A549 (cell line): ENCODE results near the gene ANO6. TPM values are rescaled to one million over a fixed set of nuclear protein-coding genes. Genes with fewer than 3 reads are reported as not detected.

Source experiments
- ATAC-seq, 2 experiments: fragments of 200-7000 bp in 1 of 2; fragments of >200 bp in 1 of 2; cut with Nextera tagmentation in 1 of 2; cut with Tn5 transposase in 1 of 2; 3 replicates each; pipeline versions ENCODE4 v1.8.0 to v1.9.1; 2018 to 2020; ENCODE audit warnings: mild to moderate bottlenecking in 1 of 2, moderate library complexity in 1 of 2
- CTCF ChIA-PET: fragments of 300-600 bp; sonication (Branson Sonifier 250); formaldehyde crosslinking; extraction: SDS; loops from one replicate; lab custom pipeline; 2021; ENCODE audit warnings: antibody characterized with exemption, inconsistent platforms; lab: Yijun Ruan, JAX
- POLR2A ChIA-PET: fragments of 350-600 bp; formaldehyde crosslinking; extraction: SDS; loops from one replicate; lab custom pipeline; 2021; ENCODE audit warnings: antibody characterized with exemption, inconsistent platforms; lab: Yijun Ruan, JAX
- DNase-seq, 2 experiments: peaks; one replicate each; pipeline versions ENCODE4 v3.0.0 to v3.0.0-alpha.2; 2011 to 2016; ENCODE audit warnings: low read depth in 1 of 2, low spot score in 1 of 2
- FAIRE-seq: peaks from 2 replicates; lab custom pipeline; 2011; peaks lifted over from hg19 to GRCh38; lab: Jason Lieb, UNC
- H3K27ac ChIP-seq, 2 experiments: fragments of >200 bp; sonication (Bioruptor Twin); formaldehyde crosslinking; 3 replicates each; pipeline ENCODE4 v1.5.1; 2016 to 2017
- H3K4me1 ChIP-seq: fragments of >200 bp; sonication (Bioruptor Twin); formaldehyde crosslinking; 3 replicates; pipeline ENCODE4 v1.6.1; 2016
- H3K4me2 ChIP-seq: fragments of >200 bp; sonication (Bioruptor Twin); formaldehyde crosslinking; 3 replicates; pipeline ENCODE4 v1.6.1; 2016
- H3K4me3 ChIP-seq: fragments of >200 bp; sonication (Bioruptor Twin); formaldehyde crosslinking; 3 replicates; pipeline ENCODE4 v1.5.1; 2016
- H3K9me3 ChIP-seq: fragments of >200 bp; sonication (Bioruptor Twin); formaldehyde crosslinking; 3 replicates; pipeline ENCODE4 v1.6.1; 2016
- BCL3 ChIP-seq: fragments of >200 bp; sonication (Bioruptor Twin); formaldehyde crosslinking; IDR thresholded peaks from 3 replicates; pipeline ENCODE4 v1.6.1; 2016
- BHLHE40 ChIP-seq: IDR thresholded peaks from 2 replicates; pipeline ENCODE4 v1.6.1; 2012; ENCODE audit warnings: low read depth, low read length, inconsistent platforms
- CBX2 ChIP-seq: fragments of 200-600 bp; sonication (generic); IDR thresholded peaks from 2 replicates; pipeline ENCODE4 v1.6.1; 2016; ENCODE audit warnings: low read depth, mild to moderate bottlenecking, borderline replicate concordance
- CBX8 ChIP-seq: fragments of 200-600 bp; sonication (generic); IDR thresholded peaks from 2 replicates; pipeline ENCODE4 v1.6.1; 2016
- CTCF ChIP-seq: fragments of >200 bp; sonication (Bioruptor Twin); formaldehyde crosslinking; IDR thresholded peaks from 3 replicates; pipeline ENCODE4 v1.5.1; 2016
- EHF ChIP-seq: fragments of 250-450 bp; sonication (Bioruptor Pico); IDR thresholded peaks from 2 replicates; pipeline ENCODE4 v1.5.0; 2020; ENCODE audit warnings: mild to moderate bottlenecking
- EHMT2 ChIP-seq: fragments of 200-600 bp; sonication (generic); IDR thresholded peaks from 2 replicates; pipeline ENCODE4 v1.6.1; 2016; ENCODE audit warnings: antibody characterized with exemption, low read depth, mild to moderate bottlenecking, moderate library complexity
- EP300 ChIP-seq, 2 experiments: fragments of >200 bp; sonication (Bioruptor Twin); formaldehyde crosslinking; IDR thresholded peaks; 2 replicates in 1 of 2; 3 replicates in 1 of 2; pipeline ENCODE4 v1.6.1; 2016 to 2017
- ESRRA ChIP-seq: fragments of 150-350 bp; IDR thresholded peaks from 2 replicates; pipeline ENCODE4 v1.6.1; 2014; ENCODE audit warnings: mild to moderate bottlenecking, low read length, borderline replicate concordance
- FOXS1 ChIP-seq: fragments of 250-450 bp; sonication (Bioruptor Pico); IDR thresholded peaks from 2 replicates; pipeline ENCODE4 v1.5.0; 2020; ENCODE audit warnings: mild to moderate bottlenecking, moderate library complexity
- GATA3 ChIP-seq: IDR thresholded peaks from 2 replicates; pipeline ENCODE4 v1.6.1; 2012; ENCODE audit warnings: borderline replicate concordance
- HDAC2 ChIP-seq: fragments of 200-600 bp; sonication (generic); IDR thresholded peaks from 2 replicates; pipeline ENCODE4 v1.6.1; 2016
- HOXB13 ChIP-seq: fragments of 250-450 bp; sonication (Bioruptor Pico); IDR thresholded peaks from 2 replicates; pipeline ENCODE4 v1.5.0; 2020; ENCODE audit warnings: low read depth, mild to moderate bottlenecking, moderate library complexity
- MAX ChIP-seq: IDR thresholded peaks from 2 replicates; pipeline ENCODE4 v1.6.1; 2012
- MAZ ChIP-seq: fragments of 150-350 bp; IDR thresholded peaks from 2 replicates; pipeline ENCODE4 v1.6.1; 2014; ENCODE audit warnings: antibody characterized with exemption, low read depth, low read length, borderline replicate concordance
- MYC ChIP-seq: IDR thresholded peaks from 2 replicates; pipeline ENCODE4 v1.6.1; 2012; ENCODE audit warnings: mild to moderate bottlenecking, inconsistent platforms, low read length, improper control_type of control experiment, borderline replicate concordance
- NPAS2 ChIP-seq: fragments of 250-450 bp; sonication (Bioruptor Pico); IDR thresholded peaks from 2 replicates; pipeline ENCODE4 v1.8.0; 2022; ENCODE audit warnings: mild to moderate bottlenecking, moderate library complexity, borderline replicate concordance
- PHF8 ChIP-seq: fragments of 200-600 bp; sonication (generic); IDR thresholded peaks from 2 replicates; pipeline ENCODE4 v1.6.1; 2016; ENCODE audit warnings: low read depth, mild to moderate bottlenecking, antibody characterized with exemption, moderate library complexity, borderline replicate concordance
- POLR2A ChIP-seq: IDR thresholded peaks from 2 replicates; pipeline ENCODE4 v1.6.1; 2012; ENCODE audit warnings: mild to moderate bottlenecking, low read length
- RAD21 ChIP-seq, 2 experiments: fragments of >200 bp in 1 of 2; sonication (Bioruptor Twin) in 1 of 2; formaldehyde crosslinking in 1 of 2; IDR thresholded peaks in 1 of 2; conservative IDR thresholded peaks in 1 of 2; 2 replicates in 1 of 2; 3 replicates in 1 of 2; pipeline ENCODE4 v1.6.1; 2012 to 2018; ENCODE audit warnings: inconsistent platforms in 1 of 2
- RARB ChIP-seq: fragments of 250-450 bp; sonication (Bioruptor Pico); IDR thresholded peaks from 2 replicates; pipeline ENCODE4 v1.8.0; 2021; ENCODE audit warnings: mild to moderate bottlenecking, moderate library complexity
- RCOR1 ChIP-seq: fragments of 150-350 bp; IDR thresholded peaks from 2 replicates; pipeline ENCODE4 v1.6.1; 2014; ENCODE audit warnings: antibody characterized with exemption, low read length, low read depth
- RFX5 ChIP-seq: fragments of 450-650 bp; IDR thresholded peaks from 2 replicates; pipeline ENCODE4 v1.7.1; 2014; ENCODE audit warnings: antibody characterized with exemption, mild to moderate bottlenecking, moderate library complexity
- SMC3 ChIP-seq: fragments of >200 bp; sonication (Bioruptor Twin); formaldehyde crosslinking; IDR thresholded peaks from 3 replicates; pipeline ENCODE4 v1.6.1; 2018; ENCODE audit warnings: inconsistent platforms
- SREBF2 ChIP-seq: fragments of 450-650 bp; IDR thresholded peaks from 2 replicates; pipeline ENCODE4 v1.6.1; 2014; ENCODE audit warnings: mild to moderate bottlenecking, moderate library complexity
- TP53 ChIP-seq: fragments of 250-450 bp; sonication (Bioruptor Pico); IDR thresholded peaks from 2 replicates; pipeline ENCODE4 v1.5.0; 2021; ENCODE audit warnings: mild to moderate bottlenecking, moderate library complexity
- ZNF302 ChIP-seq: fragments of 250-450 bp; sonication (Bioruptor Pico); IDR thresholded peaks from 2 replicates; pipeline ENCODE4 v1.9.0; 2021; ENCODE audit warnings: inconsistent platforms, mild to moderate bottlenecking, moderate library complexity
- WGBS: methylation state at CpG from one replicate; pipeline ENCODE4 v1.1.6; 2017; ENCODE audit errors: missing lambda C conversion rate; 5-methylcytosine and 5-hydroxymethylcytosine counted together
- polyA minus RNA-seq: library from RNA; depleted of rRNA, polyadenylated mRNA; stranded (reverse); fragments of >200 nt; gene quantifications from 2 replicates; pipeline ENCODE4 v1.2.3, GENCODE V29; 2011; rRNA and poly(A)+ RNA removed
- polyA plus RNA-seq, 4 experiments: library from polyadenylated mRNA; depleted of rRNA in 3 of 4; stranded (reverse); fragments of >200 nt; fragmentation: RNase III in 1 of 4; extraction: RNeasy Plus Mini Kit Qiagen cat#74134 plus additional on column Dnase treatment in 1 of 4; gene quantifications; 2 replicates in 3 of 4; 3 replicates in 1 of 4; pipeline ENCODE4 v1.2.3, GENCODE V29; 2011 to 2017
- TF ChIP-seq, protein P1 (sequence below): fragments of 150-350 bp; IDR thresholded peaks from 2 replicates; pipeline ENCODE4 v1.6.1; 2014; ENCODE audit warnings: low read depth, mild to moderate bottlenecking, low read length
- TF ChIP-seq, protein P2 (sequence below): fragments of 250-450 bp; sonication (Bioruptor Pico); IDR thresholded peaks from 2 replicates; pipeline ENCODE4 v1.5.0; 2021; ENCODE audit warnings: mild to moderate bottlenecking, moderate library complexity, borderline replicate concordance
- TF ChIP-seq, protein P3 (sequence below): IDR thresholded peaks from 2 replicates; pipeline ENCODE4 v1.6.1; 2012; ENCODE audit warnings: low read depth, borderline replicate concordance
- TF ChIP-seq, protein P4 (sequence below): fragments of 450-650 bp; IDR thresholded peaks from 2 replicates; pipeline ENCODE4 v1.6.1; 2014; ENCODE audit warnings: antibody characterized with exemption

The ANO6 gene
- 80.0 and 85.4 TPM in 2 replicates for polyA plus RNA-seq (2011; rRNA removed)
- 17.1 and 21.2 TPM in 2 replicates for polyA plus RNA-seq (2012; cell fraction: cytosol; rRNA removed)
- polyA plus RNA-seq (2012; cell fraction: nucleus; rRNA removed): 11.7 and 18.0 TPM in 2 replicates
- 39.5 to 48.3 TPM (median 41.7 TPM) in 3 replicates for polyA plus RNA-seq (2017; fragmentation: RNase III; extraction: RNeasy Plus Mini Kit Qiagen cat#74134 plus additional on column Dnase treatment)
- 61.3 and 62.3 TPM in 2 replicates for polyA minus RNA-seq

DNA sequence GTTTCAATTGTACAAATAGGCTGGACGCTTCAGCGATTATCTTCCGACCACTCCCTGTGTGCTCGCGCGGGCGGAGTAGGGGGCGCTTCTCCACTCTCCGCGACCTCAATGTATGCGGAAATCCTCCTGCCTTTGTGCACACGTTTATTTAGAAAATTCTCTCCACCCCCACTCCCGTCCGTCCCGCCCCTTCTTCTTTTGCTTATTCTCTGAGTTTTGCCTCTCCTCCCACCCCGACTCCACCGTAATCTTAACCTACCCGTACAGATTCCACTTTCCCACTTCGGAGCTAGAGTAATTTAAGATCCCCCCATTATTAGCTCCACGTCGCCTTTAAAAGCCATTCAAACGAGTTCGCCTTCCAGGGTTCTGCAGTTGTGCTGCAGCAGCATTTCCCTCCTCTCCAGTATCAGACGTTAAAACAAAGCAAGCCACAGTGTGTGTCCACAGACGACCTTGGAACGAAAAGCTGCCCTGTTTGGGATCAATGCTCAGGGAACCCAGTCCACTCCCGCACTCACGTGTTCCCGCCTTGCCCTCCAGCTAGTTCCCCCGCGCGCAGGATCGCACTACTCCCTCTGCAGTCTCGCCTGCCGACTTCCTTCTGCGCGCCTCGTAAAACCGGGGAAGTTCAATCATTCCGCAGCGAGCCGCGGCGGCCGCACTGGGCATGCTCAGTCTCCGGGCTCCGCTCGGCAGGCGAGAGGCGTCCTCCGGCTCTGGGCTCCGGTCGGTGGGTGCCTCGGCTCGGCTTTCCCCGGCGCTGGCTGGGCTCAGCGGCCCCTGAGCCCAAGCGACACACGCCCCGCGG lies at the start of gene ANO6:
ANO6 (plus strand) TSS at position 677 of the 811 bp plus-strand sequence. CDS start 227 bp downstream, outside the sequence.
- ATAC-seq: peak; percentile 91 to 94
- ChIA-PET CTCF (interaction anchor here (0.6 to 5.2 kb wide), 35 partner anchors 10 to 514 kb away, joined by 3 to 31 read pairs (median 4); partner anchors contain the start of gene ARID2), POLR2A (interaction anchor here (0.5 to 3.6 kb wide), 16 partner anchors 14 to 512 kb away, joined by 3 to 40 read pairs (median 4); partner anchors contain the start of gene ARID2)
- Histone ChIP-seq H3K4me2 (peak within 1 kb of the TSS; percentile 84), H3K4me3 (peak within 1 kb of the TSS; percentile 89), H3K27ac (peak within 1 kb of the TSS; percentile 95 to 100), H3K9me3 (no peaks in the 10 kb centered on the region), H3K4me1 (peaks cover 35% of the 10 kb centered on the region)
- WGBS: 2% methylated on average over 44 of the region's 62 CpGs
- peak; percentile 28 for FAIRE-seq
- DNase-seq: peak; percentile 83 to 93
- no peak for TF ChIP-seq EHMT2
- peak; percentile 75; the same call in 2 of the 3 replicates for TF ChIP-seq BCL3
- TF ChIP-seq ESRRA: no peak
- TF ChIP-seq, protein P1, sequence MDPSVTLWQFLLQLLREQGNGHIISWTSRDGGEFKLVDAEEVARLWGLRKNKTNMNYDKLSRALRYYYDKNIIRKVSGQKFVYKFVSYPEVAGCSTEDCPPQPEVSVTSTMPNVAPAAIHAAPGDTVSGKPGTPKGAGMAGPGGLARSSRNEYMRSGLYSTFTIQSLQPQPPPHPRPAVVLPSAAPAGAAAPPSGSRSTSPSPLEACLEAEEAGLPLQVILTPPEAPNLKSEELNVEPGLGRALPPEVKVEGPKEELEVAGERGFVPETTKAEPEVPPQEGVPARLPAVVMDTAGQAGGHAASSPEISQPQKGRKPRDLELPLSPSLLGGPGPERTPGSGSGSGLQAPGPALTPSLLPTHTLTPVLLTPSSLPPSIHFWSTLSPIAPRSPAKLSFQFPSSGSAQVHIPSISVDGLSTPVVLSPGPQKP: no peak
- no peak; the same call in 1 of the 2 replicates for TF ChIP-seq TP53 (CRISPR knock-in tag)
- peak; percentile 54 to 58 for TF ChIP-seq RAD21 (conservative IDR thresholded peaks at IDR 0.05 in 1 of 2, IDR thresholded peaks at IDR 0.05 in 1 of 2)
- TF ChIP-seq CTCF: peak; percentile 54
- no peak; the same call in 1 of the 2 replicates for TF ChIP-seq HDAC2
- no peak for TF ChIP-seq RCOR1
- peak; percentile 44; the same call in 2 of the 3 replicates for TF ChIP-seq SMC3
- peak; percentile 7; the same call in 1 of the 2 replicates for TF ChIP-seq MYC
- 0 out of 2 replicates have a peak, but pooled peaks have one; percentile 37 for TF ChIP-seq RARB
- TF ChIP-seq ZNF302 (CRISPR knock-in tag): no peak
- peak; percentile 69 for TF ChIP-seq NPAS2 (CRISPR knock-in tag)
- peak; percentile 75; the same call in 1 of the 2 replicates for TF ChIP-seq HOXB13 (CRISPR knock-in tag)
- TF ChIP-seq, protein P2, sequence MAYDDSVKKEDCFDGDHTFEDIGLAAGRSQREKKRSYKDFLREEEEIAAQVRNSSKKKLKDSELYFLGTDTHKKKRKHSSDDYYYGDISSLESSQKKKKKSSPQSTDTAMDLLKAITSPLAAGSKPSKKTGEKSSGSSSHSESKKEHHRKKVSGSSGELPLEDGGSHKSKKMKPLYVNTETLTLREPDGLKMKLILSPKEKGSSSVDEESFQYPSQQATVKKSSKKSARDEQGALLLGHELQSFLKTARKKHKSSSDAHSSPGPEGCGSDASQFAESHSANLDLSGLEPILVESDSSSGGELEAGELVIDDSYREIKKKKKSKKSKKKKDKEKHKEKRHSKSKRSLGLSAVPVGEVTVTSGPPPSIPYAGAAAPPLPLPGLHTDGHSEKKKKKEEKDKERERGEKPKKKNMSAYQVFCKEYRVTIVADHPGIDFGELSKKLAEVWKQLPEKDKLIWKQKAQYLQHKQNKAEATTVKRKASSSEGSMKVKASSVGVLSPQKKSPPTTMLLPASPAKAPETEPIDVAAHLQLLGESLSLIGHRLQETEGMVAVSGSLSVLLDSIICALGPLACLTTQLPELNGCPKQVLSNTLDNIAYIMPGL (CRISPR knock-in tag): 0 out of 2 replicates have a peak, but pooled peaks have one; percentile 43
- TF ChIP-seq FOXS1 (CRISPR knock-in tag): no peak
- no peak for TF ChIP-seq EP300 (IDR thresholded peaks at IDR 0.05)
- 0 out of 2 replicates have a peak, but pooled peaks have one; percentile 45 for TF ChIP-seq BHLHE40
- TF ChIP-seq CBX2: no peak
- TF ChIP-seq, protein P3, sequence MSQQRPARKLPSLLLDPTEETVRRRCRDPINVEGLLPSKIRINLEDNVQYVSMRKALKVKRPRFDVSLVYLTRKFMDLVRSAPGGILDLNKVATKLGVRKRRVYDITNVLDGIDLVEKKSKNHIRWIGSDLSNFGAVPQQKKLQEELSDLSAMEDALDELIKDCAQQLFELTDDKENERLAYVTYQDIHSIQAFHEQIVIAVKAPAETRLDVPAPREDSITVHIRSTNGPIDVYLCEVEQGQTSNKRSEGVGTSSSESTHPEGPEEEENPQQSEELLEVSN: peak; percentile 87
- TF ChIP-seq EHF (CRISPR knock-in tag): no peak
- peak; percentile 89 for TF ChIP-seq POLR2A
- peak; percentile 9 for TF ChIP-seq PHF8
- peak; percentile 16; the same call in 1 of the 2 replicates for TF ChIP-seq RFX5
- TF ChIP-seq SREBF2: no peak
- TF ChIP-seq CBX8: no peak
- TF ChIP-seq MAX: peak; percentile 92
- no peak for TF ChIP-seq GATA3
- peak; percentile 67; the same call in 1 of the 2 replicates for TF ChIP-seq MAZ
- TF ChIP-seq, protein P4, sequence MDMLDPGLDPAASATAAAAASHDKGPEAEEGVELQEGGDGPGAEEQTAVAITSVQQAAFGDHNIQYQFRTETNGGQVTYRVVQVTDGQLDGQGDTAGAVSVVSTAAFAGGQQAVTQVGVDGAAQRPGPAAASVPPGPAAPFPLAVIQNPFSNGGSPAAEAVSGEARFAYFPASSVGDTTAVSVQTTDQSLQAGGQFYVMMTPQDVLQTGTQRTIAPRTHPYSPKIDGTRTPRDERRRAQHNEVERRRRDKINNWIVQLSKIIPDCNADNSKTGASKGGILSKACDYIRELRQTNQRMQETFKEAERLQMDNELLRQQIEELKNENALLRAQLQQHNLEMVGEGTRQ: peak; percentile 44
